Measurements from ENCODE around the gene DIPK1A.
A peak's percentile ranks its signal among the peaks of the same experiment; 100 is the strongest.

DIPK1A gene

DNA sequence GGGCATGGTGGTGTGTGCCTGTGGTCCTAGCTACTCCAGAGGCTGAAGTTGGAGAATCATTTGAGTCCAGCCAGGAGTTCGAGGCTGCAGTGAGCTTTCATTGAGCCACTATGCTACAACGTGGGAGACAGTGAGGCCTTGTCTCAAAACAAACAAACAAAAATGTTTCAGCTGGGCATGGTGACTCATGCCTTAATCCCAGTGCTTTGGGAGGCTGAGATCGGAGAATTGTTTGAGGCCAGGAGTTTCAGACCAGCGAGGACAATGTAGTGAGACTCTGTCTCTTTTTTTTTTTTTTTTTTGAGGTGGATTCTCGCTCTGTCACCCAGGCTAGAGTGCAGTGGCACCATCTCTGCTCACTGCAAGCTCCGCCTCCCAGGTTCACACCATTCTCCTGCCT is 134.5 kb downstream of the DIPK1A start (continued):
- TF ChIP-seq, protein P1, sequence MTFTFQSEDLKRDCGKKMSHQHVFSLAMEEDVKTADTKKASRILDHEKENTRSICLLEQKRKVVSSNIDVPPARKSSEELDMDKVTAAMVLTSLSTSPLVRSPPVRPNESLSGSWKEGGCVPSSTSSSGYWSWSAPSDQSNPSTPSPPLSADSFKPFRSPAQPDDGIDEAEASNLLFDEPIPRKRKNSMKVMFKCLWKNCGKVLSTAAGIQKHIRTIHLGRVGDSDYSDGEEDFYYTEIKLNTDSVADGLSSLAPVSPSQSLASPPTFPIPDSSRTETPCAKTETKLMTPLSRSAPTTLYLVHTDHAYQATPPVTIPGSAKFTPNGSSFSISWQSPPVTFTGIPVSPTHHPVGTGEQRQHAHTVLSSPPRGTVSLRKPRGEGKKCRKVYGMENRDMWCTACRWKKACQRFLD (tag by site-specific recombination; IDR thresholded peaks at IDR 0.05): no peak
- TF ChIP-seq ZNF121 (tag by site-specific recombination; IDR thresholded peaks at IDR 0.05) (no peak), ZSCAN30 (tag by site-specific recombination; IDR thresholded peaks at IDR 0.05) (no peak), ZNF175 (tag by site-specific recombination; IDR thresholded peaks at IDR 0.05) (no peak), KLF8 (tag by site-specific recombination; IDR thresholded peaks at IDR 0.05) (peak; percentile 20; the same call in 1 of the 2 replicates), ZNF426 (tag by site-specific recombination; IDR thresholded peaks at IDR 0.05) (no peak), ZNF561 (tag by site-specific recombination; IDR thresholded peaks at IDR 0.05; ENCODE audit: borderline replicate concordance) (no peak), KLF1 (tag by site-specific recombination; IDR thresholded peaks at IDR 0.05) (no peak), ZNF366 (tag by site-specific recombination; conservative IDR thresholded peaks at IDR 0.05) (0 out of 2 replicates have a peak, but pooled peaks have one; percentile 17), ZNF394 (tag by site-specific recombination; IDR thresholded peaks at IDR 0.05; ENCODE audit: borderline replicate concordance) (no peak), ZNF302 (tag by site-specific recombination; IDR thresholded peaks at IDR 0.05; ENCODE audit: low read depth) (no peak), ZNF629 (tag by site-specific recombination; IDR thresholded peaks at IDR 0.05) (peak; percentile 54; the same call in 1 of the 2 replicates), ZNF549 (tag by site-specific recombination; IDR thresholded peaks at IDR 0.05) (no peak), ZNF791 (tag by site-specific recombination; IDR thresholded peaks at IDR 0.05) (no peak), ZNF202 (tag by site-specific recombination; IDR thresholded peaks at IDR 0.05; ENCODE audit: borderline replicate concordance) (no peak), HOXD13 (CRISPR knock-in tag; IDR thresholded peaks at IDR 0.05; ENCODE audit: borderline replicate concordance) (no peak), BCL11A (tag by site-specific recombination; IDR thresholded peaks at IDR 0.05; ENCODE audit: low read depth) (no peak), ZNF701 (tag by site-specific recombination; IDR thresholded peaks at IDR 0.05) (no peak), GLIS1 (tag by site-specific recombination; IDR thresholded peaks at IDR 0.05) (peak; percentile 88), ZNF174 (tag by site-specific recombination; IDR thresholded peaks at IDR 0.05) (no peak), ZNF670 (tag by site-specific recombination; IDR thresholded peaks at IDR 0.05; ENCODE audit: low read depth) (no peak), ZNF146 (tag by site-specific recombination; IDR thresholded peaks at IDR 0.05) (no peak), IKZF3 (tag by site-specific recombination; IDR thresholded peaks at IDR 0.05) (no peak), ZNF211 (tag by site-specific recombination; IDR thresholded peaks at IDR 0.05; ENCODE audit: low read depth) (no peak), ZNF707 (tag by site-specific recombination; IDR thresholded peaks at IDR 0.05) (no peak)
- TF ChIP-seq, protein P2, sequence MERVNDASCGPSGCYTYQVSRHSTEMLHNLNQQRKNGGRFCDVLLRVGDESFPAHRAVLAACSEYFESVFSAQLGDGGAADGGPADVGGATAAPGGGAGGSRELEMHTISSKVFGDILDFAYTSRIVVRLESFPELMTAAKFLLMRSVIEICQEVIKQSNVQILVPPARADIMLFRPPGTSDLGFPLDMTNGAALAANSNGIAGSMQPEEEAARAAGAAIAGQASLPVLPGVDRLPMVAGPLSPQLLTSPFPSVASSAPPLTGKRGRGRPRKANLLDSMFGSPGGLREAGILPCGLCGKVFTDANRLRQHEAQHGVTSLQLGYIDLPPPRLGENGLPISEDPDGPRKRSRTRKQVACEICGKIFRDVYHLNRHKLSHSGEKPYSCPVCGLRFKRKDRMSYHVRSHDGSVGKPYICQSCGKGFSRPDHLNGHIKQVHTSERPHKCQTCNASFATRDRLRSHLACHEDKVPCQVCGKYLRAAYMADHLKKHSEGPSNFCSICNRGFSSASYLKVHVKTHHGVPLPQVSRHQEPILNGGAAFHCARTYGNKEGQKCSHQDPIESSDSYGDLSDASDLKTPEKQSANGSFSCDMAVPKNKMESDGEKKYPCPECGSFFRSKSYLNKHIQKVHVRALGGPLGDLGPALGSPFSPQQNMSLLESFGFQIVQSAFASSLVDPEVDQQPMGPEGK (tag by site-specific recombination; IDR thresholded peaks at IDR 0.05): no peak
- TF ChIP-seq, protein P3, sequence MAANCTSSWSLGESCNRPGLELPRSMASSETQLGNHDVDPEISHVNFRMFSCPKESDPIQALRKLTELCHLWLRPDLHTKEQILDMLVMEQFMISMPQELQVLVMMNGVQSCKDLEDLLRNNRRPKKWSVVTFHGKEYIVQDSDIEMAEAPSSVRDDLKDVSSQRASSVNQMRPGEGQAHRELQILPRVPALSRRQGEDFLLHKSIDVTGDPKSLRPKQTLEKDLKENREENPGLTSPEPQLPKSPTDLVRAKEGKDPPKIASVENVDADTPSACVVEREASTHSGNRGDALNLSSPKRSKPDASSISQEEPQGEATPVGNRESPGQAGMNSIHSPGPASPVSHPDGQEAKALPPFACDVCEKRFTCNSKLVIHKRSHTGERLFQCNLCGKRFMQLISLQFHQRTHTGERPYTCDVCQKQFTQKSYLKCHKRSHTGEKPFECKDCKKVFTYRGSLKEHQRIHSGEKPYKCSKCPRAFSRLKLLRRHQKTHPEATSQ (tag by site-specific recombination; IDR thresholded peaks at IDR 0.05): peak; percentile 54; the same call in 1 of the 2 replicates
- TF ChIP-seq, protein P4, sequence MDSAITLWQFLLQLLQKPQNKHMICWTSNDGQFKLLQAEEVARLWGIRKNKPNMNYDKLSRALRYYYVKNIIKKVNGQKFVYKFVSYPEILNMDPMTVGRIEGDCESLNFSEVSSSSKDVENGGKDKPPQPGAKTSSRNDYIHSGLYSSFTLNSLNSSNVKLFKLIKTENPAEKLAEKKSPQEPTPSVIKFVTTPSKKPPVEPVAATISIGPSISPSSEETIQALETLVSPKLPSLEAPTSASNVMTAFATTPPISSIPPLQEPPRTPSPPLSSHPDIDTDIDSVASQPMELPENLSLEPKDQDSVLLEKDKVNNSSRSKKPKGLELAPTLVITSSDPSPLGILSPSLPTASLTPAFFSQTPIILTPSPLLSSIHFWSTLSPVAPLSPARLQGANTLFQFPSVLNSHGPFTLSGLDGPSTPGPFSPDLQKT (IDR thresholded peaks at IDR 0.05; ENCODE audit: borderline replicate concordance, low read depth, low read length): no peak
- TF ChIP-seq, protein P5, sequence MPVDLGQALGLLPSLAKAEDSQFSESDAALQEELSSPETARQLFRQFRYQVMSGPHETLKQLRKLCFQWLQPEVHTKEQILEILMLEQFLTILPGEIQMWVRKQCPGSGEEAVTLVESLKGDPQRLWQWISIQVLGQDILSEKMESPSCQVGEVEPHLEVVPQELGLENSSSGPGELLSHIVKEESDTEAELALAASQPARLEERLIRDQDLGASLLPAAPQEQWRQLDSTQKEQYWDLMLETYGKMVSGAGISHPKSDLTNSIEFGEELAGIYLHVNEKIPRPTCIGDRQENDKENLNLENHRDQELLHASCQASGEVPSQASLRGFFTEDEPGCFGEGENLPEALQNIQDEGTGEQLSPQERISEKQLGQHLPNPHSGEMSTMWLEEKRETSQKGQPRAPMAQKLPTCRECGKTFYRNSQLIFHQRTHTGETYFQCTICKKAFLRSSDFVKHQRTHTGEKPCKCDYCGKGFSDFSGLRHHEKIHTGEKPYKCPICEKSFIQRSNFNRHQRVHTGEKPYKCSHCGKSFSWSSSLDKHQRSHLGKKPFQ (tag by site-specific recombination; IDR thresholded peaks at IDR 0.05): peak; percentile 66
- TF ChIP-seq, protein P6, sequence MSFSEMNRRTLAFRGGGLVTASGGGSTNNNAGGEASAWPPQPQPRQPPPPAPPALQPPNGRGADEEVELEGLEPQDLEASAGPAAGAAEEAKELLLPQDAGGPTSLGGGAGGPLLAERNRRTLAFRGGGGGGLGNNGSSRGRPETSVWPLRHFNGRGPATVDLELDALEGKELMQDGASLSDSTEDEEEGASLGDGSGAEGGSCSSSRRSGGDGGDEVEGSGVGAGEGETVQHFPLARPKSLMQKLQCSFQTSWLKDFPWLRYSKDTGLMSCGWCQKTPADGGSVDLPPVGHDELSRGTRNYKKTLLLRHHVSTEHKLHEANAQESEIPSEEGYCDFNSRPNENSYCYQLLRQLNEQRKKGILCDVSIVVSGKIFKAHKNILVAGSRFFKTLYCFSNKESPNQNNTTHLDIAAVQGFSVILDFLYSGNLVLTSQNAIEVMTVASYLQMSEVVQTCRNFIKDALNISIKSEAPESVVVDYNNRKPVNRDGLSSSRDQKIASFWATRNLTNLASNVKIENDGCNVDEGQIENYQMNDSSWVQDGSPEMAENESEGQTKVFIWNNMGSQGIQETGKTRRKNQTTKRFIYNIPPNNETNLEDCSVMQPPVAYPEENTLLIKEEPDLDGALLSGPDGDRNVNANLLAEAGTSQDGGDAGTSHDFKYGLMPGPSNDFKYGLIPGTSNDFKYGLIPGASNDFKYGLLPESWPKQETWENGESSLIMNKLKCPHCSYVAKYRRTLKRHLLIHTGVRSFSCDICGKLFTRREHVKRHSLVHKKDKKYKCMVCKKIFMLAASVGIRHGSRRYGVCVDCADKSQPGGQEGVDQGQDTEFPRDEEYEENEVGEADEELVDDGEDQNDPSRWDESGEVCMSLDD (tag by site-specific recombination; IDR thresholded peaks at IDR 0.05): no peak

Data from HEK293 (cell line).